CD4-positive, alpha-beta T cell treated with Interleukin-15 for 4 hours (primary cell): ENCODE measurements around the gene NR2F1.

Source experiments
- DNase-seq: peaks from one replicate; pipeline ENCODE4 v3.0.0-alpha.2; 2020; ENCODE audit warnings: low spot score

NR2F1 gene

DNA sequence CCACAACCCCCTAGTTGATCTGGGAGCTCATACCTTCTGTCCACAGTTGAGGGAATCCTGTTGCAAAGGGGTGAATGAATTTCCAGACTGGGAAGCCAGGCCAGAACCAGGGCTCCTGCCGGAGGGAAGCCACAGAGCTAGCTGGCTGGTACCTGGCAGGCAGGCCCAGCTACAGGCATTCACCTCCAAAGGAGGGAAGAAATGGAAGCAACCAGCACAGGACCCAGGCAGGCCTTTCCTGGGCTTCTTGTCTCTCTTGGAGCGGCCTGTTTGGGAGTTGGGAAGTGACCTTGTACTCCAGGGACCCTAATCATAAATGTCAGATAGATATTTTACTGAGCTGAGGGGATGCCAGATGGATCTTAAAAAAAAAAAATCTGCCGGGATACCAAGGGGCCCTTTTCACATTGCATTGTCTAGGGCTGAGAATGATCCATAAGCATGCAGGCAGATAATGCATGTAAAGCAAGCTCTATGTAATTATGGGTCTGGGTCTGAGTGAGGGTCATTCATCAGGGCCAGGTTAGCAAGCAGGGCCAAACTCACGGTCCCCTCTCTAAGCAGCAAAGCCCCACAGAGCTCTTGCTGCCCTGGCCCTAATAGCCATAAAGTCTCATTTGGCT, 8.4 kb downstream of the NR2F1 start:
- DNase-seq = no peak

DNA sequence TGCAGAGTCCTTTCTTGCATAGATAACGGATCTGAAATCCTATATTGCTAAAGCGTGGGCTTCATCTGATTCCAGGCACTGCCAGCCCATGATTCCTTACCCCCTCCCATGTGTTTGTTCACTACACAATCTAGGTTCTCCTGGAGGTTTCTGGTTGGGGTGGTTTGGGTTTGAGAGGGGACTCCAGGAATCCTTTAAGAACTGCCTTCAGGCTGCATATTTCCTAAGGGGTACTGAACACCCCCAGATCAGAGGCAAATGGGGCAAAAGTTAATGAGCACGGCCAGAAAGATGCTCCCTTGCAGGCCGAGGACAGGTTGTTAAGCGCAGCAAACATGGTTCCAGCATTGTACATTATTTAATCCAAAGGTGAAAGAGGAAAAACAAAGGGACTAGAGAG, 9.9 kb downstream of the NR2F1 start:
- no peak for DNase-seq

DNA sequence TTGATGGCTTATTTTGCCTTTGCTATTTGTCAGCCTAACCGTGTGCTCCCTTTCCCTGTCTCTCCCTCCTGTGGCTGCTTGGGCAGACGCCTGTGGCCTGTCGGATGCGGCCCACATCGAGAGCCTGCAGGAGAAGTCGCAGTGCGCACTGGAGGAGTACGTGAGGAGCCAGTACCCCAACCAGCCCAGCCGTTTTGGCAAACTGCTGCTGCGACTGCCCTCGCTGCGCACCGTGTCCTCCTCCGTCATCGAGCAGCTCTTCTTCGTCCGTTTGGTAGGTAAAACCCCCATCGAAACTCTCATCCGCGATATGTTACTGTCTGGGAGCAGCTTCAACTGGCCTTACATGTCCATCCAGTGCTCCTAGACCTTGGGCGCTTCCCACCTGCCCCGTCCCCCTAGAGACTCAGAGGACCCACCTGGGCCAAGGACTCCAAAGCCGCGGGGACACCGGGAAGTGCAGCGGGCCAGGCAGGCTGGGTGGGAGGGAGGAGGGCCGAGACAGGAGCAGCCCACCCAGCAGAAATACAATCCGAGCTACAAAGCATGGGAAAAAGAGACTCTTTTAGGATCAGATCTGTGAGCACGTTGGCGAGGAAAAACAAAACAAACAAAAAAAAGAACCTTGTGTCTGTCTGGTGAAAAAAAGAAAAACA, 10.6 kb downstream of the NR2F1 start:
- no peak for DNase-seq

DNA sequence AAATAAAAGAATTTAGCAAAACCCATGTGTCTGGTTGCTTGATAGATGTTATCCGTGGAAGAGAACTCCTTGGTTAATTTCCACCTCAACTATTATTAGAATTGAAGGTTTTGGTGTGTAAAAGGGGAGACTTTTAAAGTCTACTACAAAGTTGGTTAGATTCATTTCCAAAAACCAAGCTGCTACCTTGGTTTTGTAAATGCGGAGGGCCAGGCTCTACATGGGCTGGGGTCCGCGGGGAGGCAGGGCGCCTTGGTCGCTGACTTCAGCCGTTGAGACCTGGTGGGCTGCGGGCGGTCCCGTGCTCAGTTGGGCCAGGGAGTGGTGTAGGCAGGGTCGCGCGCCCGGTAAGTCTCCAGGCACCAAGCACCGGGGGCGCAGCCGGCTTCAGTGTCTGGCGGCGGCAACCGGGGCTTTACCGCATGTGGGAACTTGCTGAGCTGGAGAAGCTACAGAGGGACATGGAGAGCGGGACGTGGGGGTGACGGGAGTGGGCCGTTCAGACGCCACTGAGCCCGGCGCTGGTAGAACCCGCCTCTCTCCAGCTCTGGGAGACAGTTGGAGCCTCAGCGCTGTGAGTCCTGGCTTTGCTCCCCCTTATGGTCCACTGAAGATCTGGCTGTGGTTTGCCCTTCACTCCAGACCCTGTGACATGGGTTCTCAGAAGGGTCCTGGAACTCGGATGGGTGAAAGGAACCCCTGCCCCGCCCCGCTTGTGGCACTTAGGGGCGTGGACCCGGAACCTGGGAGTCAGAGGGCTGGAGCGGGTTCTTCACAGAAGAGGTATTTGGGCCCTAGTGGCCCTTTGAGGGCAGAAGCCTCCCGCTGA, 11.8 kb downstream of the NR2F1 start:
- DNase-seq = no peak

DNA sequence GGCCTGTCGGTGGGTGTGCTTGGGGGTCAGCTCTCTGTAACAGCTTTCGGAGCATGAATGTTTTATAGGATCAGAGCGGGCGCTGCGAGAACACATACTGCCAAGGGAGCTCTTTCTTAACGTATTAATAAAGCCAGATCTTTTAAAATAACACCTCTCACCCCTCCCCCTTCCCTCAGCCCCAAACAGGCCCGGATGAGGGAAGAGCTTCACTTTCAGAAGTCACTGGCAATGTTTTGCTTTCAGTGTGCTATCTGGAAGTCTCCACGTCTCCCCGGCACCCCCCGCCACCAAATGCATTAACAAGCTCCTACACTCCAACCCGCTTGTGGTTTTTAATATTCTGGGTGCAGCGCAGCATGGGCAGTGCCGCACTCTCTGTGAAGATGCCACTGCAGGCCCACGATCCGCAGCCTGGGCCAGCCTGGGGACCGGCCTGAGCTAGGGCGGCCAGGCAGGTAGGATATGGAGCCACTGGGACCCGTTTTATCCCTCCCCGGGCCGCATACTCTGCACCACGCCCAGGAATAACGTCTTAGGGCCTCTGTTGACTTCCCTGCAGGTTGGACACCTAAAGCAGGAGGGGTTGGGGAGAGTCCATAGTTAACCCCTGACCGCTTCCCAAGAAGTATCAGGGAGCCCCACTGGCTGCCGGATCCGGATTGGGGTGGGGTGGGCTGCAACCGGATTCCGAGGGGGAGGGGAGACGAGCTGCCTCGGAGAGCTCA, 12.6 kb downstream of the NR2F1 start:
- DNase-seq = no peak

DNA sequence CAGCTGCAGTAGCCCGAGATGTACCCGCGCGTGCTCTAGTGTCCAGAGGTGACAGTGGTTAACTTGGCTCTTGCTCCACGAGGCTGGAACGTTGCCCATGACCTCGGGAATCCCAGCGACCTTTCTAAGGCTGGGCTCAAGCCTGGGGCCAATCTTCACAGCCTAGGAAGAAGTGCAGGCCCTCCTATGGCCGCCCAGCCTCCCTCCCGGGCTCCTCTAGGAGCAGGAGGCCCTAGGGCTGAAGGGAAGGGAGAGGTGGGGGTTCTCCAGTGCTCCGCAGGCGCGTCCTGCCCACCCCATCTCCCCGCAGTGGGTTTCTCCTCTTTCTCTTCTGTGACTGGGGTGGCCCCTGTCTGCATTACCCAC, 13.3 kb downstream of the NR2F1 start:
- DNase-seq = no peak

DNA sequence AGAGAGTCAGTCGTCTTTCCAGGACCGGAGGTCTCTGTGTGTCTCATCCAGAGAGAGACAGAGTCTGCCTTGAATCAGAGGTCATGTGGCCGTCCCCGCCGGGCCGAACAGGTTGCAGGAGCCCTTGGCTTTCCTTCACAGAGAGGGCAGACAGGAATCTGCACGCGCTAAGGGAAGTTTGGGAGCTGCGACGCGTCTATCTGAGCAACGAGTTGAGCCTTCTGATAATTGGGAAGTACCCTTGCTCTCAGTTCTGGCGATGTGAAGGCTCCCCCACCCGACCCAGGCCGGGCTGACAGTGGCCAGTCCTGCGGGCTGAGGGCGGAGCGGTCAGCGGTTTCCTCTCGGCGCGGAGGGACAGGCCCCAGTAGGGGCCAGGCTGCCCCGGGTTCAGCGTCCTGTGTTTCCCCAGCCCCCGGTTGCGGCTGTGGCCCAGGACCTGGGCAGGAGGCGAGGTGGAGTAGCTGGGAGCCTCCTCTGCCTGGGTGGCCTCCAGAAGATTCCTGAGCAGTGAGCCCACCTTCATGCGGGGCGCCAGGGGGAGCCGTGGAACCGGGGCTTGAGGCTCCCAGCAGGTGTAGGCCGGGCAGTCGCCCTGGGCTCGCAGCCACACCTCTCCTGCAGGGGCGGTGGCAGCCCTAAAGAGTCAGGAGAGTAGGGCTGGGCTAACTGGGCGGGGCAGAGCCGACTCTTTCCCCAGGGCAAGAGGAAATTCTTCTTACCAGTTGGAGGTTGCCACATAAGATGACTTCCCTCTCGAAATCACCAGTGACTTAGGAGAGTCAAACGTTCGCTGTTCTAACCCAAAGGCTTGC, 13.9 kb downstream of the NR2F1 start:
- no peak for DNase-seq

DNA sequence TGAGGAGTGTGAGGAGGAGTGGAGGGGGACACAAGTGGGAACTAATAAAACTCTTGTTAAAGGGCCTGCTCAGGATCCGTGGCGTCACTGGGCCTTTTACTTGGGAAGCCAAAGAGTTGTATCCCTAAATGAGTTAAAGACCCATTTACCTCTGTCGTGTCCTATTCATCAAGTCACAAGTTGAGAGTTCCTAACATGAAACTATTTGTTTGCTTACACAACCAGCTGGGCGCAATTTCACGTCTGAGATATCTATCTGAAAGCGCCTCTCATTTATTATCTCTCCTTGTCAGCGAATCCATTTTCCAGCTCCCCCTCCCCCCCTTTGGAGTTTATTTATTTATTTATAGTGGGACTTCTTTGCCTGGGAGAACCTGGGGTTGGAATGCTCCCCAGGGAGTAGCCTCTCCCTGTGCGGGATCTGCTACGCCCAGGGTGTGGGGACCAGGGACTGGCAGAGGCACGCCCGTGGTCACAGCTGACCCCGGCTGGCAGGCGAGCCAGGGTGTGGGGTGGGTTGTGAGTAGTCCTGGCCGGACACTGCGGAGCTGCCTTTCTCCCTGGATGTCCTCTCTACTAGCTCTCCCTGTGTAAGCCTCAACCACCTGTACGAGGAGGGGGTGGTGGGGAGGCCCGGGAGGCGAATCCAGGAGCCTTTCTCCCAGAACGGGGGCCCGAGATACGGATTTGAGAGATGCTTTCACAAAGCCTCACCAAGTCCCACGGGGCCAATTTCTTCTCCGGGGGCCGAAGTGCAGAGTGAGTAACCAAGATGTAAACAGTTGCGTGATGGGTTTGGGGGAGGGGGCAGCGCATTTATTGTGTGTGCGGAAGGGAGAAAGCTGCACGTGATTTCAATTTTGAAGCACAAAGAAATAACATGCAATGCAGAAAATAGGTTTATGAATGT, 15.3 kb downstream of the NR2F1 start:
- DNase-seq = no peak

DNA sequence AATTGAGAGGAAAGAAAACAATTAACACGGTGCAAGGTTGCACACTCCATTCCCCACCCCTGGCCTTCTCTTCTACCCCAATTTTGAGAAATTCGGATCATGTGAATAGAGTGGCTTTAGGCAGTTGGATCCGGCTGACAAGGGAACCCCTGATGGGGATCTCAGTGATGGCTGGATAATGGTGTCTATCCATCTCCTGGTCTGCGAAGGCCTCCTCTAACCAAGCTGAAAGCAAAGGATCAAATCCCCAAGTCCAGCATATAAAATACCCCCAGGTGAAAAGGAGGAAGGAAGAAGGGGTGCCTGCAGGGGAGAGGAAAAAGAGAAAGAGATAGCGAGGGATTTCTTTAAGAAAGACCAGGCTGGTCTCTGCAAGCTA, 16.0 kb downstream of the NR2F1 start:
- DNase-seq = no peak

DNA sequence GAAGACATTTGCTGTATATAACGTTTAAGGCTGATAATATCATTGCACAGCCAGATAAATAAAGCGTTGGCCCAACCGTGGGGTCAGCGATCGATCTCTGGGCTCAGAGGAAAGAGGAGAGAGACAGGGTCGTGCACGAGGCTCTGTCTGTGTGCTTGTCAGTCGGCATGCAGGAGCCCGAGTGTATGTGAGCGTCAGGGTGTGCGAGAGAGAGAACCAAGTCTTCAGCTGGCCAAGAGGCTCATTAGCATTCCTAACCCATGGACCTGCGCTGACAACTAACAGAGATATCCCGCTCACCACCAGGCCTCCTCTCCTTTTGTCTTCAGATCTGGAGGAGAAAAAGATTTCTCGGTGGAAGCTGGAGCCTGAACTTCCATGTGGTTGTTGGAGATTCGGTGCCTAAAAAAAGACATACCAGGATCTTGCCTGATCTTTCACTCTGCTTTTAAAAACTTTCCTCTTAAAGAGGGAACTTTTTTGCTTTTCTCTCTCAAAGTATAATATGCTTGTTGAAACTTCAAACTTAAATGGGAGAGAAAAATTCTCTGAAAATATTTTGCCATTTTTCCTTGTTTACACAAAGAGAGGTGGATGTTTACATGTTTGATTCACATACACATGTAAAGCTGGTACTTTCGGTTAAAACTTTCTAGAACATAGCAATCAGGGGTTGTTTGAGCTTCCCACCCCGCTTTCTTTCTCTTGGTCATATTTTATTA, 16.5 kb downstream of the NR2F1 start:
- DNase-seq = no peak

DNA sequence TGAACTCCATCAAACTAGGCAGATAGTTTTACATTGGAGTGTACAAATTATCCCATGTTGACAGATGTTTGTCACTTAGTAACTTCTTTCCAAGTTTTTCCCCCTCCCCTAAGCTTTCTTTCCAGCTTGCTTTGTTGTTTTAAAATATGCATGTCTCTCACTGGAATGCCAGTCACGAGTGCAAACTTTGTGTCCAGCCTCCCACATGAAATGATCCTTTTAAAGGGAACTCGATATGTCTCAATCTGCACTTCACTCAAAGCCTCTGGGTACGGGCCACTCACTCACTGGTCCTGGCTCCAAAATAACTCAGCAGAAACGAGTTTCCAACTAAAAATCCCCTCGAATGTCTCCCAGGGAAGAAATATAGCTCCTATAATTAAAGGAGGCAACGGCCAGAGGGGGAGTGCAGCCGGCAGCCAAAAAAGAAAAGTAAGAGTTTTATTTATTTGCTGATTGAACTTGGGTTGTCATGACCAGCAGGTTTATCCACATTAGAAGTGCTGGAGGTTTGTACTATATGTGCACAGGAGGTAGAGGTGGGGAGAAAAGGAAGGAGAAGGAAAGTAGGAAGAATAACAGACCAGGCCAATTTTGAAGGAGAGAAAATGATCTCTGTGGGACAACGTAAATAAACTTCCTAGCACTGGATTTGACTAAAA, 17.5 kb downstream of the NR2F1 start:
- DNase-seq = no peak

DNA sequence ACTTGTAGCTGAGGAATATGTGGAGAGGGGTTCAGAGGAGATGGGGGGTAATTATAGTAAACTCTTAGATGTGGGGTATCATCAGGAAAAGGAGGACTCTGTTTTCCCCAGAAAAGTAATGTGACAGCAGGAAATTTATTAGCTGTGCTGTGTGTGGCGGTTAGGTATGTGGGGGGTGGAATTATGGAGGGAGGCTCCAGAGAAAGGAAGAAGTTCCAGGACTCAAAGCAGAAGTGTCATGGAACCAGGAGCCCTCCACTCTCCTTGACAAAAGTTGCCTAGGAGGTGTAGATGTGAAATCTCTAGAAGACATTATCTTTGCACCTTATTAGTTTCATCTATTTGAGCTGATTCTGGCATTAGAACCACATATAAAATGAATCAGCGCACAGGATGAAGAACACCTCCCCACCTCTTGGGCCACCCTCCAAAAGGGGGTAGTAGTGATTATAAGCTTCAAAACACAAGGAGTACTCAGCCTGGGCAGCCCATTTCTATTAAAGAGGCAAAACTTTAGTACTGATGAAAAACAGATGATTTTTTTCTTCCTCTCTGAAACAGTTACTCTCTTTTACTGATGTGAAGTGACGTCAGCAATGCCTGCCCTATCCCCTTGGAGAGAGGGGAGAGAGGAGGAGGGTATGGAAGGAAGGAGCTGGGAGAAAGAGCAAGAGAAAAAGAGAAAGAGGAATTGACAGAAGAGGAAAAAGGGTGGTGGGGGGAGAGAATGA, 18.2 kb downstream of the NR2F1 start:
- no peak for DNase-seq

DNA sequence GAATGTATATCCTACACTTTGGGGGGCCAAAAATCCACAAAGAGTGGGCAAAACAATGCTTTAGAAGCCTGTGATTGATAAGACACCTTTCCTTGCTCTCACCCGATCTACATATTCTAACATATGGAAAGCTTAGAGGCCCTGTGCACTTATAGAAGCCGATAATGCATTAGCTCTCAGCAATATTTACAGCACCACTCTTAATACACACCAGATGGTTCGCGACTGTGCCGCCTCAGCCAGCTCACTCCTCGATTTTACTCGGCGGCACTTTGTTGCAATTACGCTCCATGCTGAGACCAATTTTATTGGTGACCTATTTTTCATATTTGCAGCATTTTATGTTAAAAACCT, 18.8 kb downstream of the NR2F1 start:
- DNase-seq = no peak

DNA sequence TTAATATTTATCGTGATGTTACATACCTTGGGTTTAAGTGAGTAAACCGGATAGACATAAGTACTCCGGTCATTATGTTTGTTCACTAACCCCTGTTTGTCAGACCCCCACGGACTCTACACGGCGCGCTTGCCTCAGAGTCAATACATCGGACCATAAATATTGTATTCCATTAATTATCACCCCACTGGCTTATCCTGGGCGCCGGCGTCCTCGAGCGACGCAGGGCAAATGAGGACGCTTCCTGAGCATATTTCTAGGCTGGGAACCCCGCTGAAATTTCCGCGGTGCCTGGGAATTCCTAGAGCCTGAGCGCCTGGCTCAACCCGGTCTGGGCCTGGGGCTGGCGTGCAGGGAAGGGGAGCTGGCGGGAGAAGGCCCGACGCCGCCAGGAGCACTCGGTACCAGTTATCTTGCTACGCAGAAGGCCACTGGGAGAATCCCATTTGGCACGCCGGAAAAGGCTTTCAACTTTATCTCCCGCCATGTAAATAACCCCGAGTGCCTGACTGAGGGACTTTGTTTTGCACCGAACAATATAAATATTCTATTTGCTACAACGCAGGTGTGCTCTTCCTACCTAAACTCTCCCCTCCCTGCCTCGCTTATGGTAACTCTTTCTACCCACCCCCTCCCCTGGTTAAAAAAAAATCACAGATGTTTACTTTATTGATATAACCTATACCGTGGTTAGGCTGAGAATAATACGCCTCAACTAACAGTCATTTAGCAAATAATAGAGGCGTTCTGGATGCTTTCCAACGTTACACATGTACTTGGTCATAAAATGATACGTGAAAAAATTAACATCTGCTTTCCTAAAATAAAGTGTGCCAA, 19.4 kb downstream of the NR2F1 start:
- no peak for DNase-seq

DNA sequence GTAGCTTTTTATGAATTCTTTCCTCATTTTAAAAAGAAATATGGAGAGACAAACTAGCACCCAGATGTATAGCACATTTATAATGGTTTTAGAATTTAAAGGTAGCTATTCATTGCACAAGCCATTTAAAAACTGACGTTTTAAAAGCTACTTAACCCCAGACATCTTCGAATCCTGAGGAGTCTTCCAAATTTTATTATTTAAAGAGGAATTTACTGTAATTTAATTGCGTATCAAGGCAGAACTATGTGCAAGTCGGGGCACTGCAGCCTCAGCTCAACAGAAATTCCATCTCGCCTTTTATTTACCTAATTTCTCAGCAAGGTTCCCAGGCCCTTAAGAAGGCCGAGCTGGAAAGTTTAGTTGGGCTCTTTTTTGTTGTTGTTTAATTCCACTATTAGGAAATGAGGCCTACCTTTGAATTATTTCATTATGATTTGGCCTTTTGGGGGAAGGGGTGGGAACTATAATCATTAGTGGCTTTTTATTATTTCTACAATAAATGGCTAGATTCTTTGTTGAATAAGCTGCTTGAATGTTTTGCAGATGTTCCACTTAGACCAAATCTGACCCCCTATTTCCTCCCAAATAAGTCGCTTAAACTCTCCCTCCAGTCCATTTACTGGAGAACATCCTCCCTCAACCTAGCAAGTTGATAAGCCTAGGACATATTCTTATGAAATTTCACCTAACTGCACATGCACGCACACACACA, 20.2 kb downstream of the NR2F1 start:
- no peak for DNase-seq

DNA sequence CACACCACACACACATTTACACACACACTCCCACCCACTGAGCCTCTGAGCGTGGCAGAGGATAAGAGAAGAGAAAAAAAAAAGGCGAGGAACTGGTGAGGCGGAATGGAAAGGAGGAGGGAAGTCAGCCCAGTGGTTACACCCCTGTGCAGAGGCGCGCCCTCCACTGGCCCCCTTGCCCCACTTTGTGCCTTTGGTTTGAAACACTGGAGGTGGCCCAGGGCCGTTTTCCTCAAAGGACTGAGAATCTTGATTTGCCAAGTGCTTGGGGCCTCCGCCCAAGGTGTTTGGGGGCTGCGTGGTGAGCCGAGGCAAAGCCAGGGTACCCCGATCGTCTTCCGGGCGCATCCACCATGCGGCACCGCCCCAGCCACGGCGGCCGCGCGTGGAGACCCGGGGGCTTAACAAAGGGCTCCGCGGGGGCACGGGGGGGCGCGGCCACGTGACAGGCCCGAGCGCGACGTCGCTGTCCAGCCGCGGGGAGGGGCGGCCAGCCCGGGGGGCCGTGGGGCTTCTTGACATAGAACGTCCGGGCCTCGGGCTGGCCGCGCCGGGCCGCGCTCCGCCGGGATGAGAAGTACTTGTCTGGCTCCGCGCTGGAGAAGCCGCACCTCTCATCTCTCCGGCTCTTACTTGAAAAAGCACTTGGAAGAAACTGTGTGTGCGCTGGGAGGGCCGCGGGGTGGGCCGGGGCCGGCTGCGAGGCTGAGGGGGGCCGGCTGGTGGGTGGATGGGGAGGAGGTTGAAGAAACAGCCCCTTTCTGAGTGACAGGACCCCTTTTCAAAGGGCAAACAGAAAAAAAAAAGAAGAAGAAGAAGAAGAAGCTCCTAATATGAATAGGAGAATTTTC, 21.0 kb downstream of the NR2F1 start:
- DNase-seq = no peak
